IMR-90 (cell line): ENCODE results near the gene QDPR. TPM values are rescaled to one million over a fixed set of nuclear protein-coding genes. Genes with fewer than 3 reads are reported as not detected.

Experiments used
- ATAC-seq: fragments of 200-7000 bp; cut with Tn5 transposase; 2 replicates; pipeline ENCODE4 v1.9.1; 2020; ENCODE audit warnings: low read depth, mild to moderate bottlenecking, moderate library complexity
- Bru-seq: library from RNA; stranded (reverse); fragments of 400-500 nt; gene quantifications from one replicate; lab custom pipeline; 2021; lab: Mats Ljungman, UMichigan
- BruChase-seq, 2 experiments: library from RNA; stranded (reverse); fragments of 400-500 nt; gene quantifications; one replicate each; lab custom pipeline; 2021; lab: Mats Ljungman, UMichigan
- BruUV-seq: library from RNA; stranded (reverse); fragments of 400-500 nt; replicated peaks from 2 replicates; lab custom pipeline; 2021; lab: Mats Ljungman, UMichigan
- CTCF ChIA-PET: fragments of 300-600 bp; formaldehyde crosslinking; extraction: SDS; loops from one replicate; lab custom pipeline; 2021; ENCODE audit warnings: antibody characterized with exemption; lab: Yijun Ruan, JAX
- POLR2A ChIA-PET: fragments of 300-600 bp; sonication (Branson Sonifier 250); formaldehyde crosslinking; loops from one replicate; lab custom pipeline; 2022; ENCODE audit warnings: antibody characterized with exemption; ENCODE audit not compliant: unreplicated experiment; lab: Charles Lee
- DNase-seq: peaks from one replicate; pipeline ENCODE4 v3.0.0; 2013
- H2AFZ ChIP-seq: replicated peaks from 2 replicates; pipeline ENCODE3; 2013; ENCODE audit warnings: low read length, mild to moderate bottlenecking; ENCODE audit not compliant: poor library complexity
- H2AK5ac ChIP-seq: 2 replicates; pipeline ENCODE4 v1.6.1; 2013; ENCODE audit warnings: low read depth, low read length, inconsistent platforms
- H2AK9ac ChIP-seq: replicated peaks from 2 replicates; pipeline ENCODE3; 2013; ENCODE audit warnings: mild to moderate bottlenecking, low read depth, low read length, moderate library complexity; ENCODE audit not compliant: poor library complexity
- H2BK120ac ChIP-seq: 2 replicates; pipeline ENCODE4 v1.6.1; 2013; ENCODE audit warnings: low read depth, low read length, inconsistent platforms
- H2BK15ac ChIP-seq: 3 replicates; pipeline ENCODE4 v1.6.1; 2013; ENCODE audit warnings: low read depth, low read length, inconsistent platforms
- H2BK20ac ChIP-seq: 2 replicates; pipeline ENCODE4 v1.6.1; 2013; ENCODE audit warnings: low read depth, mild to moderate bottlenecking, inconsistent platforms, low read length, moderate library complexity
- H2BK5ac ChIP-seq: 2 replicates; pipeline ENCODE4 v1.6.1; 2013; ENCODE audit warnings: mild to moderate bottlenecking, low read depth, low read length, inconsistent platforms; ENCODE audit not compliant: poor library complexity, severe bottlenecking
- H3K14ac ChIP-seq: replicated peaks from 2 replicates; pipeline ENCODE4 v1.6.1; 2013; ENCODE audit warnings: low read depth, low read length, inconsistent platforms
- H3K18ac ChIP-seq: 2 replicates; pipeline ENCODE4 v1.6.1; 2013; ENCODE audit warnings: low read depth, low read length, control low read depth
- H3K23ac ChIP-seq: 2 replicates; pipeline ENCODE4 v1.6.1; 2013; ENCODE audit warnings: low read depth, low read length, inconsistent platforms
- H3K27ac ChIP-seq: 2 replicates; pipeline ENCODE4 v1.5.1; 2013; ENCODE audit warnings: mild to moderate bottlenecking, control low read depth, low read length; ENCODE audit not compliant: insufficient read depth
- H3K27me3 ChIP-seq: 2 replicates; pipeline ENCODE4 v1.6.1; 2013; ENCODE audit warnings: low read length; ENCODE audit not compliant: control insufficient read depth, insufficient read depth
- H3K36me3 ChIP-seq: 2 replicates; pipeline ENCODE4 v1.6.1; 2013; ENCODE audit warnings: low read length, mixed read lengths; ENCODE audit not compliant: control insufficient read depth, insufficient read depth
- H3K4ac ChIP-seq: 2 replicates; pipeline ENCODE4 v1.6.1; 2013; ENCODE audit warnings: low read depth, low read length, inconsistent platforms
- H3K4me1 ChIP-seq: 2 replicates; pipeline ENCODE4 v1.6.1; 2013; ENCODE audit warnings: low read length, mixed read lengths; ENCODE audit not compliant: control insufficient read depth, insufficient read depth
- H3K4me2 ChIP-seq: 2 replicates; pipeline ENCODE4 v1.6.1; 2013; ENCODE audit warnings: low read depth, mild to moderate bottlenecking, control low read depth, low read length, moderate library complexity
- H3K4me3 ChIP-seq: 2 replicates; pipeline ENCODE4 v1.5.1; 2013; ENCODE audit warnings: low read depth, mild to moderate bottlenecking, control low read depth, low read length, moderate library complexity; ENCODE audit not compliant: insufficient read depth
- H3K56ac ChIP-seq: 2 replicates; pipeline ENCODE4 v1.6.1; 2013; ENCODE audit warnings: low read length, inconsistent platforms; ENCODE audit not compliant: insufficient read depth; ENCODE audit errors: extremely low read depth
- H3K79me1 ChIP-seq, 2 experiments: 2 replicates each; pipeline ENCODE4 v1.6.1; 2013; ENCODE audit warnings: low read length in 2 of 2, inconsistent platforms in 1 of 2, low read depth in 1 of 2
- H3K9ac ChIP-seq: 2 replicates; pipeline ENCODE4 v1.6.1; 2013; ENCODE audit warnings: low read depth, low read length, control low read depth
- H3K9me1 ChIP-seq: 2 replicates; pipeline ENCODE4 v1.6.1; 2013; ENCODE audit warnings: low read length, inconsistent platforms; ENCODE audit not compliant: insufficient read depth
- H3K9me3 ChIP-seq: 2 replicates; pipeline ENCODE4 v1.6.1; 2013; ENCODE audit warnings: low read length; ENCODE audit not compliant: control insufficient read depth, insufficient read depth
- H4K20me1 ChIP-seq: 2 replicates; pipeline ENCODE4 v1.6.1; 2013; ENCODE audit warnings: low read length, inconsistent platforms; ENCODE audit not compliant: insufficient read depth
- H4K5ac ChIP-seq: 2 replicates; pipeline ENCODE4 v1.6.1; 2013; ENCODE audit warnings: mild to moderate bottlenecking, low read depth, low read length, control low read depth
- H4K8ac ChIP-seq, 2 experiments: 2 replicates each; pipeline ENCODE4 v1.6.1; 2013; ENCODE audit warnings: low read depth in 2 of 2, low read length in 2 of 2, control low read depth in 1 of 2, inconsistent platforms in 1 of 2
- H4K91ac ChIP-seq: 2 replicates; pipeline ENCODE4 v1.6.1; 2013; ENCODE audit warnings: low read depth, low read length, inconsistent platforms; ENCODE audit not compliant: insufficient read depth
- CTCF ChIP-seq: conservative IDR thresholded peaks from 2 replicates; pipeline ENCODE4 v1.5.1; 2012; ENCODE audit warnings: mild to moderate bottlenecking, low read depth, low read length, improper control_type of control experiment
- FOS ChIP-seq: fragments of 150-350 bp; IDR thresholded peaks from 2 replicates; pipeline ENCODE4 v1.6.1; 2016; ENCODE audit warnings: low read depth, low read length
- MAZ ChIP-seq: IDR thresholded peaks from 2 replicates; pipeline ENCODE4 v1.6.1; 2012; ENCODE audit warnings: low read depth, mild to moderate bottlenecking, low read length, improper control_type of control experiment, moderate library complexity, borderline replicate concordance
- RAD21 ChIP-seq: IDR thresholded peaks from 2 replicates; pipeline ENCODE4 v1.6.1; 2012; ENCODE audit warnings: low read length, improper control_type of control experiment
- SMC3 ChIP-seq: fragments of 150-350 bp; IDR thresholded peaks from 2 replicates; pipeline ENCODE4 v1.6.1; 2016; ENCODE audit warnings: low read depth, mild to moderate bottlenecking, antibody characterized with exemption, low read length, moderate library complexity
- USF2 ChIP-seq: fragments of 150-350 bp; IDR thresholded peaks from 2 replicates; pipeline ENCODE4 v1.6.1; 2017; ENCODE audit warnings: mild to moderate bottlenecking, antibody characterized with exemption, low read length, low read depth
- WGBS, 2 experiments: methylation state at CpG; one replicate each; pipeline versions ENCODE4 v1.1.5 to v1.1.7; 2013; ENCODE audit warnings: missing lambda C conversion rate in 2 of 2; ENCODE audit not compliant: insufficient read length in 1 of 2; ENCODE audit errors: extremely low coverage in 2 of 2; 5-methylcytosine and 5-hydroxymethylcytosine counted together
- dilution Hi-C: fragments of 300-500 bp; cut with HindIII; formaldehyde crosslinking; loops from one replicate; pipeline ENCODE4 v1.14.3; 2018; ENCODE audit warnings: low sequenced_read_pairs; ENCODE audit not compliant: unreplicated experiment
- in situ Hi-C: fragments of 300-500 bp; cut with MboI; formaldehyde crosslinking; loops from 3 replicates; pipeline ENCODE4 v1.14.3; 2019; ENCODE audit warnings: low sequenced_read_pairs, inconsistent platforms, mixed read lengths
- intact Hi-C: fragments of 100-400 bp; cut with micrococcal nuclease; formaldehyde crosslinking; loops from 2 replicates; pipeline ENCODE4 v1.10.0; 2022
- long read RNA-seq: library from polyadenylated mRNA; unstranded; transcript quantifications from one replicate; pipeline ENCODE4 v2.0.0, GENCODE V29; 2021; ENCODE audit not compliant: unreplicated experiment
- polyA plus RNA-seq, 3 experiments: library from polyadenylated mRNA; depleted of rRNA; stranded (reverse); fragments of >200 nt; gene quantifications; 2 replicates each; pipeline ENCODE4 v1.2.3, GENCODE V29; 2012; ENCODE audit warnings: low replicate concordance in 1 of 3
- total RNA-seq: library from RNA; depleted of rRNA; stranded (reverse); fragments of >200 nt; gene quantifications from 2 replicates; pipeline ENCODE4 v1.2.3, GENCODE V29; 2012; rRNA removed

The QDPR gene
- 10.4 and 10.8 TPM in 2 replicates for total RNA-seq
- 28.4 and 31.1 TPM in 2 replicates for polyA plus RNA-seq (2012; rRNA removed)
- 33.7 and 35.6 TPM in 2 replicates for polyA plus RNA-seq (2012; cell fraction: cytosol; rRNA removed)
- polyA plus RNA-seq (2012; cell fraction: nucleus; rRNA removed; ENCODE audit: low replicate concordance), result 11.3 and 26.4 TPM in 2 replicates
- Bru-seq, nascent RNA, result percentile 53 among the genes with signal in this experiment
- BruChase-seq, experiment 1, labeled RNA remaining after a 6-hour chase, result percentile 57 among the genes with signal in this experiment
- percentile 60 among the genes with signal in this experiment for BruChase-seq, experiment 2, labeled RNA remaining after a 2-hour chase
- long read RNA-seq, transcript QDPR-205 (6 exons, 1,374 nt), result minor isoform, 6 of 52 reads
- long read RNA-seq, transcript QDPR-201 (7 exons, 1,648 nt), result major isoform, 40 of 52 reads
- long read RNA-seq, partial matches to known transcripts, result 1 of 52 reads
- long read RNA-seq, other reads (novel, unspliced or antisense), result 3 of 52 reads

- H3K18ac ChIP-seq, result no peak within 1 kb of the TSS
- ChIA-PET CTCF (interaction anchor here (0.7 to 1.5 kb wide), 3 partner anchors 15 to 137 kb away, joined by 3 to 7 read pairs (median 4); no protein-coding TSS in a partner anchor), POLR2A (no interaction called here)
- H2BK5ac ChIP-seq, result no peak within 1 kb of the TSS
- H3K9me3 ChIP-seq, result no peaks in the 10 kb centered on the region
- H3K79me1 ChIP-seq, result peaks cover 11 to 21% of the 10 kb centered on the region in 2 experiments
- H3K4me3 ChIP-seq, result peak within 1 kb of the TSS; percentile 59
- H3K4me2 ChIP-seq, result peak within 1 kb of the TSS; percentile 92
- H3K36me3 ChIP-seq, result peaks cover 4% of the 10 kb centered on the region; the same call in 1 of the 2 replicates
- H2AK9ac ChIP-seq, result peak within 1 kb of the TSS; percentile 81
- no peak within 1 kb of the TSS for H2BK120ac ChIP-seq
- peak; percentile 50 for DNase-seq
- in situ Hi-C loops (no loop called here), dilution Hi-C loops (no loop called here), intact Hi-C loops (no loop called here)
- peak within 1 kb of the TSS; percentile 36 to 71; a peak in 2 of 4 replicates for H4K8ac ChIP-seq
- peak within 1 kb of the TSS; percentile 65; the same call in 1 of the 2 replicates for H3K23ac ChIP-seq
- H2BK20ac ChIP-seq, result no peak within 1 kb of the TSS
- H4K20me1 ChIP-seq, result no peaks in the 10 kb centered on the region
- peak within 1 kb of the TSS; percentile 93 for H2AFZ ChIP-seq
- peak within 1 kb of the TSS; percentile 83 for H3K14ac ChIP-seq
- no TSS peak for BruUV-seq
- H2AK5ac ChIP-seq, result no peak within 1 kb of the TSS
- H3K27ac ChIP-seq, result peak within 1 kb of the TSS; percentile 11; the same call in 1 of the 2 replicates
- TF ChIP-seq CTCF (peak; percentile 43), SMC3 (0 out of 2 replicates have a peak, but pooled peaks have one; percentile 7), FOS (no peak), USF2 (no peak), MAZ (peak; percentile 55; the same call in 1 of the 2 replicates), RAD21 (0 out of 2 replicates have a peak, but pooled peaks have one; percentile 5)
- peaks cover 2% of the 10 kb centered on the region; the same call in 1 of the 2 replicates for H3K4me1 ChIP-seq
- no peak within 1 kb of the TSS for H3K56ac ChIP-seq
- H3K9me1 ChIP-seq, result peaks cover 3% of the 10 kb centered on the region; the same call in 1 of the 2 replicates
- WGBS, 2 experiments, result 6% methylated on average over 12 of the region's 65 CpGs; no CpG with 5 or more reads in 1 of the 2 experiments
- peaks cover 18% of the 10 kb centered on the region for H3K27me3 ChIP-seq
- ATAC-seq, result peak; percentile 97
- peak within 1 kb of the TSS; percentile 43 for H3K9ac ChIP-seq
- H2BK15ac ChIP-seq, result no peak within 1 kb of the TSS
- no peak within 1 kb of the TSS; the same call in 1 of the 2 replicates for H4K91ac ChIP-seq
- H4K5ac ChIP-seq, result no peak within 1 kb of the TSS
- H3K4ac ChIP-seq, result peak within 1 kb of the TSS; percentile 35
Observed at GRCh38 chr4:17511950-17512795, at the start of gene QDPR. Gene QDPR (minus strand): TSS chr4:17512090. CDS start chr4:17512054, 36 bp downstream.
